Measurements from ENCODE around the gene ACLY. TPM values are rescaled to one million over a fixed set of nuclear protein-coding genes. Genes with fewer than 3 reads are reported as not detected.

The ACLY gene
- polyA plus RNA-seq, 1 donor (not counting 4 experiments of a cell fraction or from before 2014, with no cell fraction given), result 363 TPM

DNA sequence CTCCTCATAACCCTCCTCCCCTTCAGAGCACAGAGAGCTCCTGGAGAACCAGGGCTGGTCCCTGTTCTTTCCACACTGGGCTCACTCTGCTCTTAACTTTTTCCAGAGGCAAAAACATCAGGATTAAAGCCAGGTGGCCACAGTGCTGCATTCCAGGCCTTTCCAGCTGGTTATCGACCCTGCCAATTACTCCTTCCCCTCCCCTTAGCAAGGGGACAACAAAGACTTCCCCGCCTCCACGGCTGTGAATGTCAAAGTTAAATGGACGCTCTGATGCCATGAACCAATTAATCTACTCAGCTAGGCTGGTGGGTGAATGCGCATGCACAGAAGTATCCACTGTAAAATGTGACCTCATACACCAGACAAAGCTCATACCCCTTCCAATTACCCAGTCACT is 23.1 kb downstream of the ACLY start:
- H3K9me3 ChIP-seq (ENCODE audit: control insufficient read depth, low read depth, low read length), result no peaks in the 10 kb centered on the region
- H3K9me1 ChIP-seq (ENCODE audit: control insufficient read depth, extremely low read depth, insufficient read depth, low read length), result no peaks in the 10 kb centered on the region
- H3K4me2 ChIP-seq (ENCODE audit: control insufficient read depth, extremely low read depth, insufficient read depth, low read depth, low read length), result no peak overlapping the region
- H3K27me3 ChIP-seq (ENCODE audit: control insufficient read depth, extremely low read depth, insufficient read depth, low read length), result no peaks in the 10 kb centered on the region
- no peak overlapping the region for H3K9ac ChIP-seq (ENCODE audit: control insufficient read depth, extremely low read depth, insufficient read depth, low read length)
- FAIRE-seq, result no peak
- H2AFZ ChIP-seq (ENCODE audit: control insufficient read depth, low read length), result no peak overlapping the region
- H3K79me2 ChIP-seq (ENCODE audit: control insufficient read depth, insufficient read depth, low read length), result peaks cover 13% of the 10 kb centered on the region
- H3K4me3 ChIP-seq (ENCODE audit: control insufficient read depth in 2 of 3, extremely low read depth in 1 of 3, insufficient read depth in 2 of 3, low read depth in 1 of 3, low read length in 3 of 3), result no peak overlapping the region
- H3K36me3 ChIP-seq (ENCODE audit: control insufficient read depth in 2 of 2, extremely low read depth in 1 of 2, insufficient read depth in 2 of 2, low read length in 2 of 2), result peaks cover 71% of the 10 kb centered on the region in 2 experiments
- TF ChIP-seq, protein P1, sequence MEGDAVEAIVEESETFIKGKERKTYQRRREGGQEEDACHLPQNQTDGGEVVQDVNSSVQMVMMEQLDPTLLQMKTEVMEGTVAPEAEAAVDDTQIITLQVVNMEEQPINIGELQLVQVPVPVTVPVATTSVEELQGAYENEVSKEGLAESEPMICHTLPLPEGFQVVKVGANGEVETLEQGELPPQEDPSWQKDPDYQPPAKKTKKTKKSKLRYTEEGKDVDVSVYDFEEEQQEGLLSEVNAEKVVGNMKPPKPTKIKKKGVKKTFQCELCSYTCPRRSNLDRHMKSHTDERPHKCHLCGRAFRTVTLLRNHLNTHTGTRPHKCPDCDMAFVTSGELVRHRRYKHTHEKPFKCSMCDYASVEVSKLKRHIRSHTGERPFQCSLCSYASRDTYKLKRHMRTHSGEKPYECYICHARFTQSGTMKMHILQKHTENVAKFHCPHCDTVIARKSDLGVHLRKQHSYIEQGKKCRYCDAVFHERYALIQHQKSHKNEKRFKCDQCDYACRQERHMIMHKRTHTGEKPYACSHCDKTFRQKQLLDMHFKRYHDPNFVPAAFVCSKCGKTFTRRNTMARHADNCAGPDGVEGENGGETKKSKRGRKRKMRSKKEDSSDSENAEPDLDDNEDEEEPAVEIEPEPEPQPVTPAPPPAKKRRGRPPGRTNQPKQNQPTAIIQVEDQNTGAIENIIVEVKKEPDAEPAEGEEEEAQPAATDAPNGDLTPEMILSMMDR (optimal IDR thresholded peaks at IDR 0.05 in 1 of 3, IDR thresholded peaks at IDR 0.05 in 1 of 3, conservative IDR thresholded peaks at IDR 0.05 in 1 of 3; ENCODE audit: extremely low read depth in 1 of 3, insufficient read depth in 2 of 3, low read length in 3 of 3), result no peak
- no peak for TF ChIP-seq EZH2 (IDR thresholded peaks at IDR 0.05; ENCODE audit: low read length)
- H4K20me1 ChIP-seq (ENCODE audit: control insufficient read depth, extremely low read depth, insufficient read depth, low read length), result peaks cover 10% of the 10 kb centered on the region
- dilution Hi-C loops (cut with MboI; ENCODE audit: extremely low pct_ligation_motif_present, low sequenced_read_pairs), result no loop called here
- H3K4me1 ChIP-seq (ENCODE audit: control insufficient read depth, extremely low read depth, insufficient read depth, low read length), result no peaks in the 10 kb centered on the region
- H3K27ac ChIP-seq (ENCODE audit: control insufficient read depth, insufficient read depth, low read length), result no peak overlapping the region
- no peak for DNase-seq (ENCODE audit: low read depth, low spot score)

DNA sequence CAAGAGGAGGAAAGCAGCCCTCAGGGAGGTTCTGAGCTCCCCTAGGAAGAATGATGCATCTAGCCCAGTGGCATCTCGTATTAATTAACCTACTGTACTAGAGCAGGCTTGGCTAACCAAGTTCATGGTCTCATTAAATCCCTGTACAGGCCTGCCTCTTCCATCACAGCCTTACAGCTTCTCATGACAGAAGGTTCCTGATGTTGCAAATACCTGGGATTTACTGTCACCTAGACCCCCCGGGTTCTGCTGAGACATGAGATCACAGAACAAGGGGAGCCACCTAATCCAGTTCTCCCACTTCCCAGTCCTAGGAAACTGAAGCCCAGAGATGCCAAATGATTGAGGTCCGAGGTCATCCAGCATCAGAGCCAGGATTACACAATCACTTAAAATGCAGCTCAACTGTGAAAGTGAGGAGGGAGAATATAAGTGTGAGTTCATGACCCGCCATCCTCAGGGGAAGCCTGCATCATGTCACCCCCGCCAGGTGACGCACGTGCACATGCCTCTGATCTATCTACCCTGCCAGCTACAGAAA is 23.9 kb downstream of the ACLY start:
- FAIRE-seq (no peak), DNase-seq (ENCODE audit: low read depth, low spot score) (no peak)
- H3K9me3 ChIP-seq (ENCODE audit: control insufficient read depth, low read depth, low read length), result no peaks in the 10 kb centered on the region
- H3K9ac ChIP-seq (ENCODE audit: control insufficient read depth, extremely low read depth, insufficient read depth, low read length), result no peak overlapping the region
- H2AFZ ChIP-seq (ENCODE audit: control insufficient read depth, low read length), result no peak overlapping the region
- no peaks in the 10 kb centered on the region for H3K4me1 ChIP-seq (ENCODE audit: control insufficient read depth, extremely low read depth, insufficient read depth, low read length)
- H3K36me3 ChIP-seq (ENCODE audit: control insufficient read depth in 2 of 2, extremely low read depth in 1 of 2, insufficient read depth in 2 of 2, low read length in 2 of 2), result peaks cover 71 to 72% of the 10 kb centered on the region in 2 experiments
- no peak overlapping the region for H3K4me3 ChIP-seq (ENCODE audit: control insufficient read depth in 2 of 3, extremely low read depth in 1 of 3, insufficient read depth in 2 of 3, low read depth in 1 of 3, low read length in 3 of 3)
- no peaks in the 10 kb centered on the region for H3K27me3 ChIP-seq (ENCODE audit: control insufficient read depth, extremely low read depth, insufficient read depth, low read length)
- dilution Hi-C loops (cut with MboI; ENCODE audit: extremely low pct_ligation_motif_present, low sequenced_read_pairs), result no loop called here
- H3K27ac ChIP-seq (ENCODE audit: control insufficient read depth, insufficient read depth, low read length), result no peak overlapping the region
- no peak overlapping the region for H3K4me2 ChIP-seq (ENCODE audit: control insufficient read depth, extremely low read depth, insufficient read depth, low read depth, low read length)
- H4K20me1 ChIP-seq (ENCODE audit: control insufficient read depth, extremely low read depth, insufficient read depth, low read length), result peaks cover 10% of the 10 kb centered on the region
- H3K79me2 ChIP-seq (ENCODE audit: control insufficient read depth, insufficient read depth, low read length), result peaks cover 13% of the 10 kb centered on the region
- TF ChIP-seq EZH2 (IDR thresholded peaks at IDR 0.05; ENCODE audit: low read length), result no peak
- TF ChIP-seq, protein P1 (optimal IDR thresholded peaks at IDR 0.05 in 1 of 3, IDR thresholded peaks at IDR 0.05 in 1 of 3, conservative IDR thresholded peaks at IDR 0.05 in 1 of 3; ENCODE audit: extremely low read depth in 1 of 3, insufficient read depth in 2 of 3, low read length in 3 of 3), result no peak
- no peaks in the 10 kb centered on the region for H3K9me1 ChIP-seq (ENCODE audit: control insufficient read depth, extremely low read depth, insufficient read depth, low read length)
